ENCODE measurements around the gene RASGRF2. TPM values are rescaled to one million over a fixed set of nuclear protein-coding genes. Genes with fewer than 3 reads are reported as not detected.

Gene RASGRF2
- total and polyA plus RNA-seq, 2 of the 13 experiments (the other 11 are each of a cell fraction or from before 2014, with no cell fraction given) = 23.6 to 29.0 TPM

- no peak for TF ChIP-seq HIC2 (CRISPR knock-in tag; IDR thresholded peaks at IDR 0.05; ENCODE audit: low read depth)
- no peak for TF ChIP-seq LBX2 (CRISPR knock-in tag; IDR thresholded peaks at IDR 0.05; ENCODE audit: borderline replicate concordance)
- no peak for TF ChIP-seq ZHX1 (CRISPR knock-in tag; IDR thresholded peaks at IDR 0.05; ENCODE audit: low read depth)
- no peak for TF ChIP-seq FOXO1 (CRISPR knock-in tag; IDR thresholded peaks at IDR 0.05)
- TF ChIP-seq MXD4 (CRISPR knock-in tag; IDR thresholded peaks at IDR 0.05) = no peak
- TF ChIP-seq ZNF235 (CRISPR knock-in tag; IDR thresholded peaks at IDR 0.05; ENCODE audit: borderline replicate concordance) = no peak
- TF ChIP-seq ZNF441 (CRISPR knock-in tag; IDR thresholded peaks at IDR 0.05; ENCODE audit: borderline replicate concordance) = no peak
- TF ChIP-seq RBM39 (IDR thresholded peaks at IDR 0.05; ENCODE audit: low read depth, low read length, poor library complexity, severe bottlenecking) = no peak
- no peak for TF ChIP-seq ZNF703 (CRISPR knock-in tag; IDR thresholded peaks at IDR 0.05; ENCODE audit: borderline replicate concordance)
- TF ChIP-seq ATF7-NPFF (CRISPR knock-in tag; IDR thresholded peaks at IDR 0.05; ENCODE audit: low read depth) = no peak
Measured at GRCh38 chr5:80985600-80986228, 25.6 kb downstream of the RASGRF2 start (continued).

Measured in HepG2 (cell line).